DND-41 (cell line): ENCODE data around the gene GNPTG.

ENCODE experiments used
- ATAC-seq: fragments of 200-7000 bp; cut with Tn5 transposase; 3 replicates; pipeline ENCODE4 v1.9.1; 2021; ENCODE audit warnings: low read depth; ENCODE audit not compliant: insufficient read depth
- DNase-seq: peaks from one replicate; pipeline ENCODE4 v3.0.0-alpha.2; 2020
- H2AFZ ChIP-seq: 2 replicates; pipeline ENCODE4 v1.6.0; 2012; ENCODE audit warnings: low read depth, low read length
- H3K27ac ChIP-seq: 2 replicates; pipeline ENCODE4 v1.5.1; 2012; ENCODE audit warnings: low read length, inconsistent platforms
- H3K27me3 ChIP-seq: fragments of 200-600 bp; sonication (generic); 2 replicates; pipeline ENCODE4 v1.6.0; 2012; ENCODE audit warnings: low read length, mild to moderate bottlenecking, inconsistent platforms; ENCODE audit not compliant: insufficient read depth, poor library complexity
- H3K36me3 ChIP-seq: 2 replicates; pipeline ENCODE4 v1.5.1; 2012; ENCODE audit warnings: low read length, inconsistent platforms; ENCODE audit not compliant: insufficient read depth
- H3K4me1 ChIP-seq: 2 replicates; pipeline ENCODE4 v1.5.1; 2012; ENCODE audit warnings: mild to moderate bottlenecking, low read length; ENCODE audit not compliant: insufficient read depth
- H3K4me2 ChIP-seq: 2 replicates; pipeline ENCODE4 v1.6.0; 2012; ENCODE audit warnings: mild to moderate bottlenecking, moderate library complexity, low read length, inconsistent platforms; ENCODE audit not compliant: insufficient read depth
- H3K4me3 ChIP-seq, 2 experiments: fragments of 200-600 bp in 1 of 2; shearing (Covaris generic) in 1 of 2; 2 replicates each; pipeline ENCODE4 v1.5.1; 2012 to 2016; ENCODE audit warnings: inconsistent platforms in 2 of 2, low read length in 2 of 2, mild to moderate bottlenecking in 2 of 2, low read depth in 1 of 2, moderate library complexity in 1 of 2
- H3K79me2 ChIP-seq: 2 replicates; pipeline ENCODE4 v1.6.0; 2012; ENCODE audit warnings: low read length, inconsistent platforms; ENCODE audit not compliant: insufficient read depth
- H3K9ac ChIP-seq: 2 replicates; pipeline ENCODE4 v1.6.0; 2012; ENCODE audit warnings: low read depth, mild to moderate bottlenecking, inconsistent platforms, low read length, moderate library complexity
- H3K9me3 ChIP-seq: 2 replicates; pipeline ENCODE4 v1.5.1; 2012; ENCODE audit warnings: low read length, moderate library complexity, mild to moderate bottlenecking, inconsistent platforms; ENCODE audit not compliant: insufficient read depth, severe bottlenecking
- H4K20me1 ChIP-seq: 2 replicates; pipeline ENCODE4 v1.6.0; 2012; ENCODE audit warnings: low read length; ENCODE audit not compliant: insufficient read depth
- CTCF ChIP-seq: IDR thresholded peaks from 2 replicates; pipeline ENCODE4 v1.5.1; 2012; ENCODE audit warnings: borderline replicate concordance, low read length, moderate library complexity, mild to moderate bottlenecking; ENCODE audit not compliant: poor library complexity, severe bottlenecking; ENCODE audit errors: extremely low read depth
- EZH2 ChIP-seq: IDR thresholded peaks from 3 replicates; pipeline ENCODE4 v1.6.1; 2012; ENCODE audit warnings: borderline replicate concordance, low read depth, mild to moderate bottlenecking, moderate library complexity, low read length, inconsistent platforms; ENCODE audit not compliant: severe bottlenecking

GNPTG gene

DNA sequence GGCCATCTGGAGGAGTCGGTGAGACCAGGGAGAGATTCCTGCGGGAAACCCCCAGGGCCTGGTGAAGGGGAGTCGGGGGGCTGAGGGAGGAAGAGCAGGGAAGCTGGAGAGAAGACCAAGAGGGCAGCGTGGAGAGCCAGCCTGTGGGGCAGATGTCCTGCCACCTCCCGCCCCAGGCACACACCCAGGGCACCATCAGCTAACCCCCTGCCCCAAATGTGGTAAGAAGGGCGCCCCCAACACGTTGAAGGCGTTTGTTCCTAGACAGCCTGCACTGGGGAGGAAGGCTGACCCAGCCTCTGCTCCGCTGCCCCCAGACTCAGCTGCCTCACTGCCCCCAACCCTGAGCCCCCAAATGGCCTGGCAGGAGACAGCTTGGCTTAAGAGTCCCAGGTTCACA is 17.0 kb upstream of the GNPTG start:
- H3K9me3 ChIP-seq, result no peaks in the 10 kb centered on the region
- ATAC-seq (no peak), DNase-seq (no peak)
- H3K4me1 ChIP-seq, result peaks cover 4% of the 10 kb centered on the region; the same call in 1 of the 2 replicates
- no peaks in the 10 kb centered on the region for H3K79me2 ChIP-seq
- peaks cover 11% of the 10 kb centered on the region; the same call in 1 of the 2 replicates for H4K20me1 ChIP-seq
- no peak overlapping the region for H2AFZ ChIP-seq
- H3K9ac ChIP-seq, result no peak overlapping the region
- no peak for TF ChIP-seq EZH2
- TF ChIP-seq CTCF, result no peak
- no peak overlapping the region for H3K27ac ChIP-seq
- H3K36me3 ChIP-seq, result no peaks in the 10 kb centered on the region
- peaks cover 5% of the 10 kb centered on the region for H3K27me3 ChIP-seq
- no peak overlapping the region for H3K4me3 ChIP-seq
- no peak overlapping the region for H3K4me2 ChIP-seq

DNA sequence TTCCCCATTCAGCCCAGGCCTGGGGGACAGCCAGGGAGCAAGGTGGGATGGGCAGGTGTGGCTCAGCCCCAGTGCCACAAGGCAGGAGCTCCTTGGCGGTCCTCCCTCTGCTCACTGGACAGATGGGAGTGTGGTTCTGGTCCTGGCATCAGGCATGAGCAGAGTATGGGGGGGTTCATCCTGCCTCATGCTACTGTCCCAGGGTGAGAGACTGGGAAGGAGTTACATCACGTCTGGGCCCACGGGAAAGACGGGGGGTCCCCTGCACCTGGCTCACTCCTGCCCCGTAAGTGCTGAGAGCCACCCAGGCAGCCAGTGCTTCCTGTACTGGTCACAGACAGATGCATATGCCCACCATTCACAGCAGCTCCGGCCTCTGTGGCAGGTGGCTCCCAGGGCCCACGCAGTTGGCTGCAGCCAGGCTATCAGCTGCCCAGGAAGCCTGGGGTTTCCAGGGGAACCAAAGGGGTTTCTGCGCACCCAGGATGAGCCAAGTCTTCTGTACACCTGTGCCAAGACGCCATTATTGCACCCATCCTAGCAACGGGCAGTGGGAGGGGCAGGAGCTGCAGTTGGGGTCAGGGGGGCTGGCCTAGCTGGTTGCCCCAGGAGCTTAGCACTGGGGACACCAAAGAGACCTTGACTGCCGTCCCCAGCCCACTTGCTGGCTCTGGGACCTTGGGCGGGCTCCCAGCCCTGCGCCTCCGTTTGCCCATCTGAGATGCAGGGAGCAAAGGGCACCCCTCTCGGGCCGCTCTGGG is 16.3 kb upstream of the GNPTG start:
- TF ChIP-seq EZH2 (no peak), CTCF (no peak)
- Histone ChIP-seq H3K36me3 (no peaks in the 10 kb centered on the region), H4K20me1 (peaks cover 13% of the 10 kb centered on the region; the same call in 1 of the 2 replicates), H3K4me2 (no peak overlapping the region), H3K79me2 (no peaks in the 10 kb centered on the region), H3K9me3 (no peaks in the 10 kb centered on the region), H3K4me3 (no peak overlapping the region), H3K27ac (no peak overlapping the region), H3K4me1 (peaks cover 4% of the 10 kb centered on the region; the same call in 1 of the 2 replicates), H3K27me3 (peaks cover 5% of the 10 kb centered on the region), H3K9ac (no peak overlapping the region), H2AFZ (no peak overlapping the region)
- no peak for ATAC-seq
- DNase-seq, result no peak

DNA sequence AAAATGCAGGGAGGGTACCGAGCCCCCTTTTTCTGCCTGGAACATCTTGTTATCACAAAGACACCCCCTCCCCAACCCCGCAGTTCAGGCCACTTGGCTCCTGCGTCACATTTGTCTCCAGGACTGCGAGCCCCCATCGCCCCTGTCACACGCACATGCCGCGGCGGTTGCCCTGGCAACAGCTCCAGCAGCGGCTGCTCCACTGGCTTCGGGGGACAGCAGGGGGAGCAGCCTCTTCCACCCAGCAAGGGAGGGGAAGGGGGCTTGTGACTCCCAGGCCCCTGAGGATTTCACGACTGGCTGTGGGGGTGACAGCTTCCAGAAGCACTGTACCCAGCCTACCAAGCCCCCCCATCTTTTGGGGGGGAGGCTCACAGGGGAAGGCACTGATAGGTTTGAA is 15.7 kb upstream of the GNPTG start:
- H3K36me3 ChIP-seq, result no peaks in the 10 kb centered on the region
- peaks cover 5% of the 10 kb centered on the region for H3K27me3 ChIP-seq
- no peaks in the 10 kb centered on the region for H3K9me3 ChIP-seq
- no peaks in the 10 kb centered on the region for H3K79me2 ChIP-seq
- H3K4me2 ChIP-seq, result no peak overlapping the region
- H3K27ac ChIP-seq, result no peak overlapping the region
- peak; percentile 33 for DNase-seq
- ATAC-seq, result peak; percentile 53; the same call in 2 of the 3 replicates
- H4K20me1 ChIP-seq, result peaks cover 17% of the 10 kb centered on the region
- H2AFZ ChIP-seq, result no peak overlapping the region
- TF ChIP-seq EZH2 (no peak), CTCF (peak; percentile 32)
- H3K9ac ChIP-seq, result no peak overlapping the region
- H3K4me1 ChIP-seq, result peaks cover 4% of the 10 kb centered on the region; the same call in 1 of the 2 replicates
- H3K4me3 ChIP-seq, result no peak overlapping the region
